ENCODE measurements around the gene HKDC1.

HKDC1 gene

GRCh38 chr10:69216577-69217118 is 3.5 kb upstream of the HKDC1 start:
- DNase-seq (ENCODE audit: low read depth in 2 of 2): no peak

GRCh38 chr10:69217119-69217754 is 2.9 kb upstream of the HKDC1 start:
- peak; percentile 75 to 83 for DNase-seq (ENCODE audit: low read depth in 2 of 2)

GRCh38 chr10:69218831-69219230 is 1.3 kb upstream of the HKDC1 start:
- DNase-seq (ENCODE audit: low read depth in 2 of 2): no peak

- DNase-seq (ENCODE audit: low read depth in 2 of 2): no peak
These were observed 375 bp downstream of the HKDC1 start for GRCh38 chr10:69220507-69220906.

- peak; percentile 27 to 30 for DNase-seq (ENCODE audit: low read depth in 2 of 2)
These were observed 2.3 kb downstream of the HKDC1 start for GRCh38 chr10:69222157-69223027.

- DNase-seq (ENCODE audit: low read depth in 2 of 2): no peak
These were observed 2.9 kb downstream of the HKDC1 start for GRCh38 chr10:69223028-69223342.

GRCh38 chr10:69224862-69225657 is 4.9 kb downstream of the HKDC1 start:
- no peak for DNase-seq (ENCODE audit: low read depth in 2 of 2)

GRCh38 chr10:69225681-69226080 is 5.5 kb downstream of the HKDC1 start:
- no peak for DNase-seq (ENCODE audit: low read depth in 2 of 2)

- DNase-seq (ENCODE audit: low read depth in 2 of 2): no peak
These were observed 6.9 kb downstream of the HKDC1 start for GRCh38 chr10:69226919-69227450.

GRCh38 chr10:69228151-69228550 is 8.0 kb downstream of the HKDC1 start:
- DNase-seq (ENCODE audit: low read depth in 2 of 2): no peak

GRCh38 chr10:69229616-69229916 is 9.4 kb downstream of the HKDC1 start:
- DNase-seq (ENCODE audit: low read depth in 2 of 2): no peak

GRCh38 chr10:69230128-69230527 is 10.0 kb downstream of the HKDC1 start:
- no peak for DNase-seq (ENCODE audit: low read depth in 2 of 2)

GRCh38 chr10:69232252-69232651 is 12.1 kb downstream of the HKDC1 start:
- peak in 1 of 2 experiments; percentile 19 for DNase-seq (ENCODE audit: low read depth in 2 of 2)

GRCh38 chr10:69232736-69233480 is 12.8 kb downstream of the HKDC1 start:
- no peak for DNase-seq (ENCODE audit: low read depth in 2 of 2)

- no peak for DNase-seq (ENCODE audit: low read depth in 2 of 2)
These were observed 14.3 kb downstream of the HKDC1 start for GRCh38 chr10:69234447-69234846.

- DNase-seq (ENCODE audit: low read depth in 2 of 2): peak in 1 of 2 experiments; percentile 29
These were observed 17.5 kb downstream of the HKDC1 start for GRCh38 chr10:69237528-69238159.

GRCh38 chr10:69239136-69239535 is 19.0 kb downstream of the HKDC1 start:
- no peak for DNase-seq (ENCODE audit: low read depth in 2 of 2)

GRCh38 chr10:69239816-69240434 is 19.8 kb downstream of the HKDC1 start:
- DNase-seq (ENCODE audit: low read depth in 2 of 2): no peak

GRCh38 chr10:69240455-69240854 is 20.3 kb downstream of the HKDC1 start:
- DNase-seq (ENCODE audit: low read depth in 2 of 2): no peak

- no peak for DNase-seq (ENCODE audit: low read depth in 2 of 2)
These were observed 21.4 kb downstream of the HKDC1 start for GRCh38 chr10:69241575-69241974.

All from fibroblast of skin of left biceps (primary cell).